Esophagus (tissue), 2 donors: ENCODE measurements around the gene LIPH. TPM values are rescaled to one million over a fixed set of nuclear protein-coding genes. Genes with fewer than 3 reads are reported as not detected.

Experiments
- H3K27ac ChIP-seq, 2 donors: one replicate each; pipeline ENCODE4 v1.5.1; 2013; ENCODE audit warnings: low read depth in 2 of 2, mild to moderate bottlenecking in 2 of 2, inconsistent platforms in 1 of 2, low read length in 1 of 2, moderate library complexity in 1 of 2
- H3K27me3 ChIP-seq, 2 donors: one replicate each; pipeline ENCODE4 v1.6.1; 2013; ENCODE audit warnings: low read length in 2 of 2, control low read depth in 1 of 2, mild to moderate bottlenecking in 1 of 2; ENCODE audit not compliant: insufficient read depth in 2 of 2, control insufficient read depth in 1 of 2
- H3K36me3 ChIP-seq, 2 donors: one replicate each; pipeline ENCODE4 v1.6.1; 2013; ENCODE audit warnings: low read length in 1 of 2; ENCODE audit not compliant: control insufficient read depth in 2 of 2, insufficient read depth in 2 of 2
- H3K4me1 ChIP-seq, 2 donors: one replicate each; pipeline ENCODE4 v1.6.1; 2013; ENCODE audit warnings: low read length in 1 of 2; ENCODE audit not compliant: control insufficient read depth in 2 of 2, insufficient read depth in 2 of 2
- H3K4me3 ChIP-seq, 2 donors: one replicate each; pipeline ENCODE4 v1.5.1; 2013; ENCODE audit warnings: low read length in 2 of 2, mild to moderate bottlenecking in 2 of 2, low read depth in 1 of 2, moderate library complexity in 1 of 2
- H3K9me3 ChIP-seq, 2 donors: one replicate each; pipeline ENCODE4 v1.6.1; 2013; ENCODE audit warnings: mild to moderate bottlenecking in 2 of 2, low read depth in 1 of 2, low read length in 1 of 2, moderate library complexity in 1 of 2; ENCODE audit not compliant: control insufficient read depth in 2 of 2, insufficient read depth in 1 of 2
- WGBS, 2 donors: extraction: QIAGEN DNeasy Blood & Tissue Kit; methylation state at CpG; one replicate each; pipeline ENCODE4 v1.1.7; 2013; 5-methylcytosine and 5-hydroxymethylcytosine counted together
- polyA plus RNA-seq, 2 donors: library from polyadenylated mRNA; stranded (reverse); fragments of 200-250 nt; gene quantifications; one replicate each; pipeline ENCODE4 v1.2.3, GENCODE V29; 2013
- donor health status: healthy with polysubstance abuse.
- donor health status: Bipolar disorder and iron deficiency.

Gene LIPH
- polyA plus RNA-seq: 10 to 100 TPM; 11.1 to 14.2 TPM

DNA sequence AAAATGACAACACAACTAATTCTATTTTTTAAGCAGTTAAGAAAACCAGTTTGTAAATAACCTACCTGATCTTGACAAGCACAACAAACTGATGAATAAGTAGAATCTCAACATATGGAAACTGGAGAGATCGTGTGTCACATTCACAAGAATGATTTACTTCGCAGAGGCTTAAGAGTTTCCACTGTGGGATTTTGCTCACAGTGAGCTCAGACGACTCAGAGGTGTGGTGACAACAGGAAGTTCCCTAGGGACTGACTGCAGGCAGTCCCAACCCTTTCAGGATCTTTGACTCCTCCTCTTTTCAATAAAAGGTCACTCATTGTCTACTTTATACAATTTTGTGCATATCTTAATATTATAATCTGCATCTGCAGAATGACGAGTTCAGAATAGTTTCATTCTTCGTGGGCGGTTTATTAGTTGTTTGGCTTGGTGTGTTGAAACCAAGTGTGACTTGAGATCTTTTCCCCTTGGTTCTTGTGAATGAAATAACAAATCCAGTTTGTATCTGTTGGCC is at the start of gene LIPH:
TSS of gene LIPH (minus strand) at position 231 of the 520 bp plus-strand sequence. CDS start at position 114, 117 bp downstream.
- peak within 1 kb of the TSS; percentile 66 to 81 for H3K27ac ChIP-seq

GRCh38 chr3:185595526-185595925 is 43.1 kb upstream of the LIPH start:
- Histone ChIP-seq H3K36me3 (peaks cover 0 to 2% of the 10 kb centered on the region in 2 donors), H3K27ac (no peak overlapping the region), H3K4me1 (no peaks in the 10 kb centered on the region), H3K4me3 (no peak overlapping the region), H3K9me3 (no peaks in the 10 kb centered on the region), H3K27me3 (no peaks in the 10 kb centered on the region)
- WGBS, 2 donors: 86 to 96% methylated on average over 4 of the region's 4 CpGs

More for the DNA sequence above, at the start of gene LIPH:
- Histone ChIP-seq H3K27me3 (no peaks in the 10 kb centered on the region), H3K36me3 (no peaks in the 10 kb centered on the region), H3K9me3 (no peaks in the 10 kb centered on the region), H3K4me3 (peak within 1 kb of the TSS in 1 of 2 donors; percentile 39), H3K4me1 (no peaks in the 10 kb centered on the region)
- 25 to 30% methylated on average over 6 of the region's 6 CpGs for WGBS, 2 donors

- 74 to 76% methylated on average over 3 of the region's 3 CpGs for WGBS, 2 donors
- H3K27ac ChIP-seq: no peak overlapping the region
- no peak overlapping the region for H3K4me3 ChIP-seq
- peaks cover 0 to 2% of the 10 kb centered on the region in 2 donors for H3K36me3 ChIP-seq
- no peaks in the 10 kb centered on the region for H3K9me3 ChIP-seq
- no peaks in the 10 kb centered on the region for H3K27me3 ChIP-seq
- no peaks in the 10 kb centered on the region for H3K4me1 ChIP-seq
Measured at GRCh38 chr3:185594073-185594472, 41.7 kb upstream of the LIPH start.

DNA sequence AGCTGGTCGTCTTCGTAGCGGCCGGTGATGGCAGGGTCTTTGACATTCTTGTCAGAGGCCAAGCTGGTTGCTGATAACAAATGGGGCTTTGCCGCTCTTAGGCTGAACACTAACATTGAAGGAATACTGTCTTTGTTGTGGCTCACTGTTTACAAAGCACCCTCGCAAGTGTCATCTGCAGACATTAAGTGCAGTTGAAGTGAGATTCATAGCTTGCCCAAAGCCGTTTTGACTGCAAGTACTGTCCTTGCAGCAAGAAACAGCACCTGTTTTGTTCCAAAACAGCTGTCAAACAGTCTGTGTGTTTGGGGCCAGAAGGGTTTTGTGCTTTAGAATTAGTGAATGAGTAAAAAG is 34.3 kb upstream of the LIPH start:
- H3K4me1 ChIP-seq: no peaks in the 10 kb centered on the region
- H3K4me3 ChIP-seq: peak overlapping the region; percentile 92 to 93
- 0% methylated on average over 7 of the region's 7 CpGs for WGBS, 2 donors
- H3K9me3 ChIP-seq: no peaks in the 10 kb centered on the region
- H3K27me3 ChIP-seq: no peaks in the 10 kb centered on the region
- no peaks in the 10 kb centered on the region for H3K36me3 ChIP-seq
- peak overlapping the region; percentile 97 to 99 for H3K27ac ChIP-seq

GRCh38 chr3:185585859-185586685 is 33.7 kb upstream of the LIPH start, which contains the start of gene SENP2:
Gene SENP2, plus strand, starts transcription at chr3:185586295. Its CDS starts 119 bp downstream, at chr3:185586414.
- peak within 1 kb of the TSS; percentile 92 to 93 for H3K4me3 ChIP-seq
- no peaks in the 10 kb centered on the region for H3K27me3 ChIP-seq
- 0% methylated on average over 63 to 64 of the region's 64 CpGs for WGBS, 2 donors
- no peaks in the 10 kb centered on the region for H3K9me3 ChIP-seq
- H3K27ac ChIP-seq: peak within 1 kb of the TSS; percentile 97 to 99
- no peaks in the 10 kb centered on the region for H3K4me1 ChIP-seq
- H3K36me3 ChIP-seq: no peaks in the 10 kb centered on the region

DNA sequence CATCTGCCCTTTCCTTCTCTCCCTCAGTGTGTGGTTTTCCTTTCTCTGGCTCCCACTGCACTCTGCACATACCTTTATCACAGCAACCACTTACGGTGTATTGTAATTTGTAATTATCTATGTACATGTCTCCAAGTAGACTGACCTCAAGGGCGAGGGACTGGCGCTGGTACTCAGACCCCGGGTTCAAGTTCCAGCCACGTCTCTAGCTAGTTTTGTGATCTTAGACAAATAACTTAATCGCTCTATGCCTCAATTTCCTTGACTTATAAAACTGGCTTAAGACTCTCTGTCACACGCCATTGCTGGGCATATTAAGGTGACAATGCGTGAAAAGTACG is 33.1 kb upstream of the LIPH start:
- Histone ChIP-seq H3K27ac (peak overlapping the region; percentile 78 to 97), H3K36me3 (no peaks in the 10 kb centered on the region), H3K4me1 (no peaks in the 10 kb centered on the region), H3K27me3 (no peaks in the 10 kb centered on the region), H3K9me3 (no peaks in the 10 kb centered on the region), H3K4me3 (peak overlapping the region; percentile 92 to 93)
- WGBS, 2 donors: 30 to 33% methylated on average over 9 of the region's 9 CpGs

- Histone ChIP-seq H3K9me3 (no peaks in the 10 kb centered on the region), H3K27ac (peak overlapping the region in 1 of 2 donors; percentile 51)
- WGBS, 2 donors: 68 to 80% methylated on average over 4 of the region's 4 CpGs
Measured at GRCh38 chr3:185584686-185585085, 32.3 kb upstream of the LIPH start.

GRCh38 chr3:185583925-185584324 is 31.5 kb upstream of the LIPH start:
- 59 to 66% methylated on average over 6 of the region's 6 CpGs for WGBS, 2 donors
- H3K27ac ChIP-seq: no peak overlapping the region
- no peaks in the 10 kb centered on the region for H3K9me3 ChIP-seq
- no peaks in the 10 kb centered on the region for H3K4me1 ChIP-seq
- no peaks in the 10 kb centered on the region for H3K27me3 ChIP-seq
- no peaks in the 10 kb centered on the region for H3K36me3 ChIP-seq
- H3K4me3 ChIP-seq: no peak overlapping the region

More at GRCh38 chr3:185584686-185585085, 32.3 kb upstream of the LIPH start:
- no peaks in the 10 kb centered on the region for H3K27me3 ChIP-seq
- H3K4me3 ChIP-seq: no peak overlapping the region
- no peaks in the 10 kb centered on the region for H3K4me1 ChIP-seq
- no peaks in the 10 kb centered on the region for H3K36me3 ChIP-seq

DNA sequence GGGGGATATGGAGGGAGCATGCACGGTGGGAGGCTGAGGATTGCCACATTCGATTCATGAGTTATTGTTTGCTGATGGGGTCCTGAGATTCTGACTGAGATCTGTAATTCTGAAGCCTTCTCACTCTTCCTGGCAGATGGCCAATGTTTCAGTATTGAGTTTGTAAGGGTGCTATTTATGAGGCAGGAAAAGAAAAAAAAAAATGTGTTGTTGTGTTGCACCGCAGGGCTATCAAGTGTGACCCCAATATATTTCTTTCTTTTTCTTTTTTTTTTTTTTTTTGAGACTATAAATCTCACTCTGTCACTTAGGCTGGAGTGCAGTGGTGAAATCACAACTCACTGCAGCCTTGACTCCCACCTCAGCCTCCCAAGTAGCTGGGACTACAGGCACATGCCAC is 30.5 kb upstream of the LIPH start:
- no peaks in the 10 kb centered on the region for H3K9me3 ChIP-seq
- H3K27ac ChIP-seq: no peak overlapping the region
- WGBS, 2 donors: 35% methylated on average over 3 of the region's 3 CpGs
- H3K4me3 ChIP-seq: no peak overlapping the region
- no peaks in the 10 kb centered on the region for H3K27me3 ChIP-seq
- H3K4me1 ChIP-seq: no peaks in the 10 kb centered on the region
- no peaks in the 10 kb centered on the region for H3K36me3 ChIP-seq

- H3K36me3 ChIP-seq: no peaks in the 10 kb centered on the region
- H3K27me3 ChIP-seq: no peaks in the 10 kb centered on the region
- H3K27ac ChIP-seq: no peak overlapping the region
- WGBS, 2 donors: 70 to 77% methylated on average over 3 of the region's 3 CpGs
- H3K9me3 ChIP-seq: no peaks in the 10 kb centered on the region
- H3K4me1 ChIP-seq: no peaks in the 10 kb centered on the region
- H3K4me3 ChIP-seq: no peak overlapping the region
Measured at GRCh38 chr3:185582236-185582635, 29.8 kb upstream of the LIPH start.
